A673 (cell line): ENCODE measurements around the gene FRMD4A. TPM values are rescaled to one million over a fixed set of nuclear protein-coding genes. Genes with fewer than 3 reads are reported as not detected.

Experiments used
- BruUV-seq: library from RNA; stranded (reverse); fragments of 400-500 nt; replicated peaks from 2 replicates; lab custom pipeline; 2021; lab: Mats Ljungman, UMichigan
- CTCF ChIA-PET: fragments of 300-600 bp; sonication (Branson Sonifier 250); formaldehyde crosslinking; loops from one replicate; lab custom pipeline; 2022; ENCODE audit warnings: antibody characterized with exemption; lab: Charles Lee
- POLR2A ChIA-PET: fragments of 300-600 bp; sonication (Branson Sonifier 250); formaldehyde crosslinking; loops from one replicate; lab custom pipeline; 2022; ENCODE audit warnings: antibody characterized with exemption; ENCODE audit not compliant: low non-redundant PET; lab: Charles Lee
- DNase-seq: peaks from one replicate; pipeline ENCODE4 v3.0.0-alpha.2; 2015; ENCODE audit warnings: low spot score
- H3K27ac ChIP-seq: fragments of 200-600 bp; sonication (generic); 2 replicates; pipeline ENCODE4 v1.5.1; 2016; ENCODE audit warnings: mixed run types, low read depth, mild to moderate bottlenecking, mixed read lengths, antibody characterized with exemption, low read length; ENCODE audit not compliant: poor library complexity, severe bottlenecking
- H3K27me3 ChIP-seq: fragments of 200-600 bp; sonication (generic); replicated peaks from 2 replicates; pipeline ENCODE4 v1.6.1; 2017; ENCODE audit warnings: mixed run types, low read depth, mild to moderate bottlenecking, mixed read lengths, antibody characterized with exemption, low read length; ENCODE audit not compliant: insufficient read depth, poor library complexity
- H3K36me3 ChIP-seq: fragments of 200-600 bp; sonication (generic); 2 replicates; pipeline ENCODE4 v1.6.1; 2016; ENCODE audit warnings: mixed run types, mild to moderate bottlenecking, mixed read lengths, antibody characterized with exemption, low read length; ENCODE audit not compliant: insufficient read depth, poor library complexity, severe bottlenecking
- H3K4me1 ChIP-seq: fragments of 200-600 bp; sonication (generic); 2 replicates; pipeline ENCODE4 v1.6.1; 2017; ENCODE audit warnings: mixed run types, mild to moderate bottlenecking, mixed read lengths, antibody characterized with exemption, low read length; ENCODE audit not compliant: insufficient read depth, poor library complexity, severe bottlenecking
- H3K4me3 ChIP-seq: fragments of 200-600 bp; sonication (generic); 2 replicates; pipeline ENCODE4 v1.5.1; 2016; ENCODE audit warnings: low read depth, mixed run types, mild to moderate bottlenecking, mixed read lengths, low read length; ENCODE audit not compliant: poor library complexity, severe bottlenecking
- H3K9me3 ChIP-seq: fragments of 200-600 bp; sonication (generic); 2 replicates; pipeline ENCODE4 v1.6.1; 2016; ENCODE audit warnings: mixed run types, low read depth, mild to moderate bottlenecking, mixed read lengths, antibody characterized with exemption, low read length; ENCODE audit not compliant: poor library complexity, severe bottlenecking
- EZH2 ChIP-seq: fragments of 200-600 bp; sonication (generic); IDR thresholded peaks from 2 replicates; pipeline ENCODE4 v1.6.1; 2017; ENCODE audit warnings: borderline replicate concordance, low read depth, mild to moderate bottlenecking, mixed read lengths, antibody characterized with exemption, low read length; ENCODE audit not compliant: poor library complexity, severe bottlenecking
- intact Hi-C: fragments of 100-400 bp; cut with micrococcal nuclease; formaldehyde crosslinking; loops from one replicate; pipeline ENCODE4 v1.10.0; 2022; ENCODE audit not compliant: unreplicated experiment
- total RNA-seq: library from RNA; stranded (reverse); gene quantifications from 2 replicates; pipeline ENCODE4 v1.2.3, GENCODE V29; 2021
- TF ChIP-seq, protein P1 (sequence below): fragments of 300-800, 200-600 bp; sonication (generic); conservative IDR thresholded peaks from 2 replicates; pipeline ENCODE4 v1.5.1; 2017; ENCODE audit warnings: low read depth, mild to moderate bottlenecking, antibody characterized with exemption, low read length, moderate library complexity, mixed read lengths

Gene FRMD4A
- total RNA-seq, 1 experiment from 2014 or later: 26.3 TPM

- intact Hi-C loops: no loop called here
- ChIA-PET POLR2A (no interaction called here), CTCF (interaction anchor here (0.6 kb wide), 1 partner anchor 162 kb away, joined by 3 read pairs; no protein-coding TSS in a partner anchor)
- no TSS peak for BruUV-seq
- Histone ChIP-seq H3K27ac (no peak overlapping the region), H3K9me3 (no peaks in the 10 kb centered on the region), H3K36me3 (no peaks in the 10 kb centered on the region), H3K27me3 (peaks cover 48% of the 10 kb centered on the region), H3K4me3 (no peak overlapping the region), H3K4me1 (no peaks in the 10 kb centered on the region)
- TF ChIP-seq, protein P1, sequence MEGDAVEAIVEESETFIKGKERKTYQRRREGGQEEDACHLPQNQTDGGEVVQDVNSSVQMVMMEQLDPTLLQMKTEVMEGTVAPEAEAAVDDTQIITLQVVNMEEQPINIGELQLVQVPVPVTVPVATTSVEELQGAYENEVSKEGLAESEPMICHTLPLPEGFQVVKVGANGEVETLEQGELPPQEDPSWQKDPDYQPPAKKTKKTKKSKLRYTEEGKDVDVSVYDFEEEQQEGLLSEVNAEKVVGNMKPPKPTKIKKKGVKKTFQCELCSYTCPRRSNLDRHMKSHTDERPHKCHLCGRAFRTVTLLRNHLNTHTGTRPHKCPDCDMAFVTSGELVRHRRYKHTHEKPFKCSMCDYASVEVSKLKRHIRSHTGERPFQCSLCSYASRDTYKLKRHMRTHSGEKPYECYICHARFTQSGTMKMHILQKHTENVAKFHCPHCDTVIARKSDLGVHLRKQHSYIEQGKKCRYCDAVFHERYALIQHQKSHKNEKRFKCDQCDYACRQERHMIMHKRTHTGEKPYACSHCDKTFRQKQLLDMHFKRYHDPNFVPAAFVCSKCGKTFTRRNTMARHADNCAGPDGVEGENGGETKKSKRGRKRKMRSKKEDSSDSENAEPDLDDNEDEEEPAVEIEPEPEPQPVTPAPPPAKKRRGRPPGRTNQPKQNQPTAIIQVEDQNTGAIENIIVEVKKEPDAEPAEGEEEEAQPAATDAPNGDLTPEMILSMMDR: no peak
- no peak for TF ChIP-seq EZH2
- peak; percentile 34 for DNase-seq
Observed at GRCh38 chr10:14153570-14154055, 177.1 kb downstream of the FRMD4A start.

- Histone ChIP-seq H3K36me3 (no peaks in the 10 kb centered on the region), H3K27me3 (peaks cover 32% of the 10 kb centered on the region), H3K4me3 (no peak overlapping the region), H3K9me3 (no peaks in the 10 kb centered on the region), H3K27ac (no peak overlapping the region), H3K4me1 (no peaks in the 10 kb centered on the region)
- no peak for TF ChIP-seq EZH2
- TF ChIP-seq, protein P1: no peak
- ChIA-PET POLR2A (interaction anchor here (0.6 kb wide), 1 partner anchor 201 kb away, joined by 3 read pairs; no protein-coding TSS in a partner anchor), CTCF (no interaction called here)
- intact Hi-C loops: no loop called here
- DNase-seq: no peak
- BruUV-seq: no TSS peak
Observed at GRCh38 chr10:14151571-14151970, 179.2 kb downstream of the FRMD4A start.

DNA sequence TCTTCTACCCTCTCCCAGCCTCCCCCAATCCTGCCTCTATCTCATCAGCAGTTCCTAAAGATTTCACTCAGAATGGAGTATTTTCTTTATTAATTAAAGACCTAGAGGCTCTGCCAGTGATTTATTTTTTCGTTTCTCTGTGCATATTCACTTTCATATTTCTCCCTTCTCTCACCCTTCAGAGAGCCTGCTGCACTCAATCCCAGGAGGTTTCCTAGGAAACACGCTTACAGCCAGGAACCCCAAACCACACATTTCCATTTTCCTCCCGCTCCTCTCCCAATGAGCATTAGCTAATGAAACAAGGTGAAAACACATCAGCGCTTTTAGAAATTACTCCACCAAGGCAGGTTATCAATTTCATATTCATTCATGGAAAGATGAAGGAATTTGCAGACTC is 180.2 kb downstream of the FRMD4A start:
- Histone ChIP-seq H3K4me3 (no peak overlapping the region), H3K9me3 (no peaks in the 10 kb centered on the region), H3K4me1 (no peaks in the 10 kb centered on the region), H3K27me3 (peaks cover 39% of the 10 kb centered on the region), H3K27ac (no peak overlapping the region), H3K36me3 (no peaks in the 10 kb centered on the region)
- CTCF ChIA-PET: no interaction called here
- no peak for DNase-seq
- BruUV-seq: no TSS peak
- POLR2A ChIA-PET: no interaction called here
- TF ChIP-seq, protein P1: no peak
- no peak for TF ChIP-seq EZH2
- intact Hi-C loops: no loop called here
